ENCODE results near the gene ANKRD29.

The ANKRD29 gene

DNA sequence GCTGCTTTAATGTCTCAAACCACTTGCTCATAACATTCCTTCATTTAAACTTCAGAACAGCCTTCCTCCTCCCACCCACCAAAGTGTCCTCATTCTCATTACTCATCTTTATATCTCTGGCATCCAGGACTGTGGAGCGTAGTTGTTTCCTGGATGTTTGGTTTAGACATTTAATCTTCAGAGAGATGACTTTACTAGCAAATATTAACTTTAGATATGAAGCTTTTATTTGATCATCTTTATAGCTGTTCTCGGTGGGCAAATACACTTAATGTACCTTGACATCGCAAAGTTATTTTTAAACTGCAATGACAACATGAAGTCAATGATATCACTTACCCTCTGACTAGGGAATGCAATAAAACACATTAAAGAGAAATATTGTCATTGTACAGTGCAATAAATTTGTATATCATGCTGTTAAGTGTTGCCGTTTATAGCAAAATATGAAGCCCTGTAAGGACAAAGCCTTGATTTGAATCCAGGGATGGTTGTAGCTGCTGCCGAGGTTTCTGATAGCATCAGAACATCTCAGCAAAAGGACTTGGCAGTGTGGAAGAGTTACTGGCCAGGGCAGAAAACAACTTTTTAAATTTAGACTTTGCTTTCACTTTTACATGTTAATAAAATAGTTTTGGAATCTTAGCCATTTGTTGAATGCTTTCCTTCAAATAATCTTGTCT, 21.9 kb upstream of the ANKRD29 start:
- DNase-seq (ENCODE audit: low read depth), result no peak

DNA sequence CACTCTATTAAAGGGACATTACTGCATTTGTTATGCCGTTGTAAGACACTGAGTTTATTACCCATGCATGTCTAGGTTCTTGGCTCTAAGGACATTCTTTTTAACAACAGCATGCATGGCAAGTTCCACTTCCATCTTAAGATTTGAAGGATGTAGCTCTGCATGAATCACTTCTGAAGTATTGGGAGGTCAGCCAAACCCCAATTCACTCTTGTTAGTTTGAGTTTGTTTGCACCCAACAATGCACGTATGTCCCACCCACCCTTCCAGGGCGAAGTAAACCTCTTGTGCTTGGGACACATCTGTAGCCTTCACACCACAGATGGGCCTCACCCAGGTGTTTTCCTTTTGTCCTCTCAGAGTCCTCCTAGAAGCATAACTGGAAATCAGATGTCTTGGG, 21.0 kb upstream of the ANKRD29 start:
- DNase-seq (ENCODE audit: low read depth), result no peak

DNA sequence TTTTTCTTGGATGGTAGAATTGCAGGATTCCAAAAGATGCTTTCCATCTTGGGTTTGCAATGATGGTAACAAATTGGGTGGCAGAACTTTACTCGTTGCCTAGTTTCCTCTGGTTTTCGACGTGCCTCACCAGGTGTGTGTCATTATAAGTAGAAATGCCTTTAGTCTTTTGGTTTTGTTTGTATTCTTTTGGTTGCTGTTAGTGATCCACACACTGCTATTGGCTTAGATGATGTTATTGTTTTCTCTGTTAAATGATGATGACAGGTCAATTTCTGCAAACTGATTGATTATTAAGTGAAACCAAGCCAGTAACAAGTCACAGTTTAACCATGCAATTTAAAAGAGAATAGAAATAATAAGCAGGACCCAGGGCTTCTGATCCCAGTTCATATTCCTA, 20.4 kb upstream of the ANKRD29 start:
- DNase-seq (ENCODE audit: low read depth), result no peak

DNA sequence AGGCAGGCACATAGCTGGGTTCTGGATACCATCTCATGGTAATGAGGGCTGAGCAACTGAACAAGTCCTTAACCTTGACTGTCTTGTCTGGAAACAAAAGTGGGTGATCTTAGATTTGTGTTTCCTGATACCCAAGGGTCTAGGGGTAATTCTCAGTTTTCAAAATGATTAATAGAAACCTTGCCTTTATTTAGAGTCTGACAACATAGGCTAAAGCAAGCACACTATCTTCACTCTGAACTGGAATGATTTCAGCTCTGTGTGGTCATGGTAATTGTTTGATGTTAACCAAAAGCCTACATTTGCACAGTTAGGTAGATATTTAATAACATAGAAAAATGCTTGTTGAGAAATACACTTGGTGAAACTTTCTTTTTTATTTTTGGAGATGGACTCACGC, 19.8 kb upstream of the ANKRD29 start:
- DNase-seq (ENCODE audit: low read depth), result no peak

DNA sequence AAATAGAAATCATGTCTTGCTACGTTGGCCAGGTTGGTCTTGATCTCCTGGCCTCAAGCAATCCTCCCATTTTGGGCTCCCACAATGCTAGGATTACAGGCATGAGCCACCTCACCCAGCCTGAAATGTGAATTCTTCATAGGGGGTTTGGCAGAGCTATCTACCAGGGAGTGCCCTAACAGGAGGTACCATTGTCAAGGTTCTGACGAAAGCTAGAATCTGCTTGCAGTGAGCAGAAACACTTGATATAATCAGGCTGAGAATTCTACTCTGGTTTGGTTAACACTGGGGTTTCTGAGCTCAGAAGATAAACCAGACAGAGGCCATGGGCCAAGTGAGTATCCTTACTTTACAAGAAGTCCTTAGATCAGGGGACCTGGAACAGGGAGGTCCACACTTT, 19.3 kb upstream of the ANKRD29 start:
- DNase-seq (ENCODE audit: low read depth), result no peak

DNA sequence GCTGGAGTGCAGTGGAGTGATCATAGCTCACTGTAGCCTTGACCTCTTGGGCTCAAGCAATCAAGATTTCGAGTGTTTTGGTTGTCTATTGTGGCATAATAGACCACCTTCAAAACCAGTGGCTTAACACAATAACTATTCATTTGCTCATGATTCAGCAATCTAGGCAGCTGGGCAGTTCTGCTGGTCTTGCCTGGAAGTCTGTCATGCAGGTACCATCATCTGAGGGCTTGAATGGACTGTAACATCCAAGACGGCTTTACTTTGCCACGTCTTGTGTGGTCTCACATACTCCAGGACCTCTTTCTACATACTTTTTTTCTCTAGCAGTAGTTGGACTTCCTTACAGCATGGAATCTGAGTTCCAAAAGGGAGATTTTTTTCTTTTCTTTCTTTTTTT, 13.2 kb upstream of the ANKRD29 start:
- no peak for DNase-seq (ENCODE audit: low read depth)

DNA sequence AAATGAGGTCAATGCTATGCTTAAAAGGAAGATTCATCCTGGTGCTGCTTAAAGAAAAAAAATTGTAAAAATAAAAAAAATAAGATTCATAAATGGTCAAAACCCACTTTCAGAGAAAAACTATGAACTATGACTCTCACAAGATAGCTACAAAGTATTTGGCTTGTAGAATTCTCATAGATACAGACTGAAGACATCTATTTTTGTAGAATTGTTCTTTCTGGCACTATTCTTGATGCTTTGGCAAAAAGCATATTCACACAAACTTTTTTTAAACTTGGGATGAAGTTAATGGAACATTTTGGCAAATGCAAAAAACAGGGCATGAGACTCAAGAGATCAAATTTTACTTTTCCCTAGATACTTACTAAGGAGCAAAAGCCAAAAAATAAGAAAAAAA, 12.5 kb upstream of the ANKRD29 start:
- no peak for DNase-seq (ENCODE audit: low read depth)

DNA sequence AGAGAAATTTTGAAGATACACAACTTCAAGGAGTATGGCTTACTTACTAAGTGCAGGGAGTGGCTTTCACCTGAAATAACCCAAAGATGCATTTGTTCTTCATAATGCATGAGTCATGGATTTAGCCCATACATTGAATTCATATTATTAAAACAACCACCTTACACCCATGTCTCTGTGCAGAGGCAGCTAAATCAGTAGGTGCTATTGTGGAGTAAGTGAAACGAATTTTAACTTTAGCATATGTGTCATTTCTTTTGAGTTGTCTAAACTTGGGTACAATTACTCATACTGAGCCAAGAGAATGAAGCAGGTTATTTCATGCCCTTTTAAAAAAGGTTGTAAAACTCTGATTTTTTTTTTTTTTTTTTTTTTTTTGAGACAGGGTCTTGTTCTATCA, 11.0 kb upstream of the ANKRD29 start:
- no peak for DNase-seq (ENCODE audit: low read depth)

DNA sequence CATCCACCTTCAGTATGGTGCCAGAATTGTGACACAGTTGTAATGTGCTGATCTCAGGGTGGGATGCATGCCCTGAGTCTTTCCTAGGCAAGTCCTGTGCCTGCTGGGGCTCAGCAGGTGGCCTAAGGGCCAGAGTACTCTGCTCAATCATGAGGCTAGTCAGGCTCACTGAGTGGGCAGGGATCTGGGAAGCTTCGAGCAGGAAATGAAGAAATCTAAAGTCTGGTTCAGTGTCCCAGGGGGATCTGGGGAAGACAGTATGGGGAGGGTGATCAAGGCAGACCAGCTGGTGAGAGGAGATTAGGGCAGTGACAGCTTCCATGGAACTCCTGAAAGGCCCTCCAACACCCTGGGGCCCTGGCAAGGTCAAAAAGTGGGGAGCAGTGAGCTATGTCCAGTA, 8.9 kb upstream of the ANKRD29 start:
- DNase-seq (ENCODE audit: low read depth), result no peak

DNA sequence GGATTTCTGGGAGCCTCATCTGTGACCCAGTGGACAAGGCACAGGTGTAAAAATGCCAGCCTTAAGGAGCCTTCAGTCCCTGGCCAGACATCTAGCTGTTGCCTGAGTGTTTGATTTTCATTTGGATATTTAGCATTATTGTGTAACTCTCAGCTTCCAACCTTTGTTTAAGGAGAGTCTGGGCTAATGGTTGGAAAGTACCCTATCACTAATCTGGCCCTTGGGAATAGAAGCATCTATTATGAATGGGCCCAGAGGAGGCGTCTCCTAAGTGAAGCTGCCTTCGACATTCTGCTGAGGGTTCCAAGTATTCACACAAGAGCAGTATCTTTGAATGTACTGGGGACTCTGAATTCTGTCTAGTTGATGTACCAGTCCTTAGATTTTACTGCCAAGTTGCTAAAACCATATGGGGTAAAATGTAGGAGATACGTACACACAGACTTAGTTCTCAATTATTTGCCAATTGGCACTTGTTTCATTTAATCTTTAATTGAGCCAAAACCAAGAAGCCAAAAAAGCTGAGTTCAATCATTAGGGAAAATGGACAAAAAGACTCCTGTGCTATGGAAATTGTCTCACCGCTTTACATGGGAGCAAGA, 7.2 kb upstream of the ANKRD29 start:
- DNase-seq (ENCODE audit: low read depth), result no peak

DNA sequence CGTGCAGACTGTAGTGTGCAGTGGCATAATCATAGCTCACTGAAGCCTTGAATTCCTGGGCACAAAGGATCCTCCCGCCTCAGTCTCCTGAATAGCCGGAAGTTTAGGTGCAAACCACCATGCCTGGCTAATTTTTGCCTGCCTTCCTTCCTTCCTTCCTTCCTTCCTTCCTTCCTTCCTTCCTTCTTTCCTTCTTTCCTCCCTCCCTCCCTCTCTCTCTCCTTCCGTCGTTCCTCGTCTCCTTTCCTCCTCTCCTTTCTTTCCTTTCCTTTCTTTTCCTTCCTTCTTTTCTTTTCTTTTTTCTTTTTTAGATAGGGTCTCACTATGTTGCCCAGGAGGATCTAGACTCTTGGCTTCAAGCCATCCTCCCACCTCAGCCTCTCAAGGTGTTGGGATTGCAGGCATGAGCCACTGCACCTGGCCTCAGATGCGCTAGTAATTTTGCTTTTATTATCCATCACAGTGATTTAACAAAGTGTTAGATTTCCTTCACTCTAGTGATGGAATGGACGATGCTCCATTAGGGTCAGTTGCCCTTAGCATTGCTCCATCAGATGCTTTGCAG, 6.6 kb upstream of the ANKRD29 start:
- no peak for DNase-seq (ENCODE audit: low read depth)

DNA sequence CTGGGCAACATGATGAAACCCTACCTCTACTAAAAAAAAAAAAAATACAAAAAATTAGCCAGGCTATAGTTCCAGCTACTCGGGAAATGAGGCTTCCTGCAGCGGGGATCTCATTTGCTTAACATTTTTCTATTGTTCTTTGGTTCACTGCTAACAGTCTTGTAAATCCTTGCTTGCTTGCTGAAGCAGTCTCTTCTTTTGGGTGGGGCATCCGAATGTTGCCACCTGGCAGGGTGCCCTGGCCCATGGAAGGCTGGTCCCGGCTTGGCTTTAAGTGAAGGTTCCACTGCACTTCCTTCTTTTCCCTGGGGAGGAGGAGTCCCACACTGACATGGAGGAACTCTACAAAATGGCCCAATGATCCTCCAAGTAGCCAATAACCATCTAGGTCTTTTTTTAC, 6.0 kb upstream of the ANKRD29 start:
- no peak for DNase-seq (ENCODE audit: low read depth)

DNA sequence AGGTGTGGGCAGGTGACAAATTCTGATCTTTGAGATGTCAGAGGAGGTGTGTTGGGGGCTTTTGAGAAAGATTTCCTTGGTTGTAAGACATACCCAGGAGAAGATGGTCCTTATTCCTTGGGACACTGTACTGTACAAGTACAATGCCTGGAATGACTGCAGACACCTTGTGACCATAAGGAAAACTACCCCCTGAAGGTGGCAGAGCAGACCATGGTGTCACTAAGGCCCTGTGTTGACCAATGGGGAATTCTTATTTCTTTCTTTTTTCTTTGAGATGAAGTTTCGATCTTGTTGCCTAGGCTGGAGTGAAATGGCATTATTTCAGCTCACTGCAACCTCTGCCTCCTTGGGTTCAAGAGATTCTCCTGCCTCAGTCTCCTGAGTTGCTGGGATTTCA, 4.4 kb upstream of the ANKRD29 start:
- no peak for DNase-seq (ENCODE audit: low read depth)

DNA sequence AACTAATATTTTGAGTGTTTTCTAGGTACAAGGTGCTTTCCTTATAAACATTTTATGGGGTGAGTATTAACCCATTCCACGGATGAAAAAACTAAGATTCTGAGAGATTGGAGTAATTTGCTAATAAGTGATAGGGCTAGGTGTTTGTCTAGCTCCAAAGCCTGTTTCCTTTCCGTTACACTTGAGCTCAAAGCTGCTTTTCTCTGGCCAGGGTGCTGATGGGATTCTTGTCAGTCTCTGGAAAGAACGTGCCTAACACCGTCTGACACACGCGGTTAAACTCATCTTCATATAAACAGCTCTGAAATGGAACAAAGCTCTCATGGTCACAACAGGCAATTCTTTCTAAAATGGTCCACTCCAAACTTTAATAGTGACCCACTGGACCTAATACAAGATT, 2.0 kb upstream of the ANKRD29 start:
- no peak for DNase-seq (ENCODE audit: low read depth)

DNA sequence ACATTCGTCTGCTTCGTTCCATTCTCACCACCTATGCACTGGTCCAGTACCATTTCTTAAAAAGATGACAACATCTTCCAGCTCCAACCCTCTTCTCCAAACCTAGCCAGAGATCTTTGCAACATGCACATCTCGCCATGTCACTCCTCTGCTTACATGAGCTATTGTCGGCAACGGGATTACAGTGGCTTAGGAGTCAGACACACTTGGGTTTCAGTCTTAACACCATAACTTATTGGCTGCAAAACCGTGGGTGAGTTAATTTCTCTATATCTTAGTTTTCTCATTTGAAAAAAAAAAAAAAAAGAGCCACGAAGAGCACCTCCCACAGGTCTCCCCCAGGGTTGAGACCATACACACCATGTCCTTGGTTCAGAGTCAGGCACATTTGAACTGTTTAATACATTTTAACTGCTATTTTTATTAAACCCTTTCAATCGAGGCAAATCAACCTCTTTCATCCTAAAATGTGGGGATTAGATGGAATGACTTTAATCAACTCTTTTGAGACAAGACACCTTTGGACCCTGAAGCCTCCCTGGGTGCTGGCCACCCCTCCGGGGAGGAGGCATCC, 889 bp downstream of the ANKRD29 start:
- DNase-seq (ENCODE audit: low read depth), result no peak

DNA sequence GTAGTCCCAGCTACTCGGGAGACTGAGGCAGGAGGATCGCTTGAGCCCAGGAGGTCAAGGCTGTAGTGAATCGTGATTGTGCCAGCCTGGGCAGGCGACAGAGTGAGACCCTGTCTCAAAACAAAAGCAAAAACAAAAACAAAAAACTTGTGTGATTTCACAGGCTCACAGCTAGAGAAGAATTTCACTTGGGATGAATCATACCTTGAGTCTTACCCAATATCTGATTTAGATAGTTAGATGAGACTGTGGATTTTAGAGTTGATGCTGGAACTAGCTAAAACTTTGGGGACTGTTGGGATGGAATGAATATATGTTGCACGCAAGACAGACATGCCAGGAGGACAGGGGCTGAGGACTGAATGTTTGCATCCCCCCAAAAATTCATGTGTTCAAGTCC, 4.4 kb downstream of the ANKRD29 start:
- DNase-seq (ENCODE audit: low read depth), result no peak

DNA sequence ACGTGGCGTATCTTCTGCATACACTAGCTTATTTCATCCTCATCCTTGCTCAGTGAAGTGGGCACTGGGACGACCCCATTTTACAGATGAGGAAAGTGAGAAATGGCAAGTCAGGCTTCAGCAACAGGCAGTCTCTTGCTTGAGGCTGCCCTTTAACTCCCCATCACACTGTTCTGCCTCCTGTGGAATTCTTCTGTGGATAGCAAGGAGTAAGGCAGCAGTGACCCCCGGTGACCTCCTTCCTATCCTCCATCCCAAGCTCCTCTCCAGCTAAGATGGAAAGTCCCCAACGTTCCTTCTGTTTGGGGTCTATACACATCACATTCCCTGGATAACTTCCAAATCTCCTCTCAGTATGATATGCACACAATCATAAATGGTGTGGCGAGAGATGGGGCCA, 10.5 kb downstream of the ANKRD29 start:
- DNase-seq (ENCODE audit: low read depth), result no peak

DNA sequence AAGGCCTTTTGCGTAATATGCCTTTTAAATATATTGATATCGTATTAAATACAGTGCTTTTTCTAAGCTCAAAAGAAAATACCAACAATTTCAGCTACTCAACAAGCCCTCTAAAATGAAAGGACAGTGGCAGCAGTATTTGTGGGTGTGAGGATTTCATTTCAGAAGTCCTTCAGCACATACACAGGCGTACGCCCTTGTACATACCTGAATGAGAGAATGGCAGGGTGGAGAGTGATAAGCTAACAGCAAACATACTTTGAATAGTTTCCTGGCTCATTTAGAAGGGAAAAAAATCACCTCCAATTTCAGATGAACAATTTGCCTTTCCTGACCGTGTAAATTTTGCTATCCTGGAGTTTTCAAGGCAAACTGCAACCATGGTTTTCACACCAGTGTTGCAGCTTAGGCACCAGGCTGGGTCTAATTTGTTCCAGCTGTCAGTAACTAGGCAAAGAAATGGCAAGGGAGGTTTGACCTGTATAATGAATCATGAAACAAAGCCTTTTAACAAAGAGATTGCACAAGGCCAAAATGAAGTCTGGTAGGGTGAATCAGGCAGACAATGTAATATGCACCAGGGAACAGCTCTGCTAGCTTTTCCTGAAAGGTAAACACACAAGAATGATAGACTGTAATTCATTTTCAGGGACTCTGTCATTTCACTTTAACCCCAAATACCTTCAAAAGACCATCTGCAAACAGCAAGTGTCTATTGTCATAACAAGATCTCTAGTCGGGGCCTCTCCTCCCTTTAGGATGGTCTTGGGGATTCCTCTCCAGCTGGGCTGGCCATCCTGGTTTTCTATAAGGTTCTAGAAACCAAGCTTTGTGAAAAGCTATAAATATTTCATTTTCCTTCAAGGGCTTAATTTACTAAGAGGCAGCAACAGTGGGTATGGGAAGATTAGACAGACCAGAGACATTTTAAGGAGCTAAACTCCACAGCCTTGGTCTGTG, 11.5 kb downstream of the ANKRD29 start:
- no peak for DNase-seq (ENCODE audit: low read depth)

DNA sequence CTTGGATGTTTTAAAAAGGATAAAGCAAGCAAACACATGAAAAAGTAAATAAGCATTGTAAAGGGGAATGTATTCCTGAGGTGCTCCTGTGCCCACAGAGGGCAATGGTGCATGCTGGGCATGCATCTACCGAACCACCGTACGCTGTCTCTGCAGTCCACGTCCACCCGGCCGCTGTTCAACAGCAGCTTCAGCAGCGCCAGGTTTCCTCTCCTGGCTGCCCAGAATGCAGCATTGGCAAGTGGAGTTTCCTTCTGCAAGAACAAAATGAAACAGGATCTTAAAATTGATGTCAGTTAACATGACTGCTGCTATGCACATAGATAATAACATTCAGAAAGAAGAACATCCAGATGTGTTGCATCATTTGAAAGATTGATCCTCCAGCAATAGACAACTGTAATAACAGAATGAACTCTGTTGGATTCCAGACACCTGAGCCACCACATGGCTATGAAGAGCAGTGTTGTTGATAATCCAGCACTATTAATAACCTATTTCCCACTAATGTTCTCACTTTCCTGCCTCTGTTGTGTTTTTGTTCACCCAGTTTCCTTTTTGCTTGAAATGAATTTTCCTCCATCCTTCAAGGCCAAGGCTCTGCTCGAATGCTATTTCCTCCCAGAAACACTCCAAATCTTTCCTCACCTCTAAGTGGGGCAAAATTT, 13.6 kb downstream of the ANKRD29 start:
- DNase-seq (ENCODE audit: low read depth), result no peak

DNA sequence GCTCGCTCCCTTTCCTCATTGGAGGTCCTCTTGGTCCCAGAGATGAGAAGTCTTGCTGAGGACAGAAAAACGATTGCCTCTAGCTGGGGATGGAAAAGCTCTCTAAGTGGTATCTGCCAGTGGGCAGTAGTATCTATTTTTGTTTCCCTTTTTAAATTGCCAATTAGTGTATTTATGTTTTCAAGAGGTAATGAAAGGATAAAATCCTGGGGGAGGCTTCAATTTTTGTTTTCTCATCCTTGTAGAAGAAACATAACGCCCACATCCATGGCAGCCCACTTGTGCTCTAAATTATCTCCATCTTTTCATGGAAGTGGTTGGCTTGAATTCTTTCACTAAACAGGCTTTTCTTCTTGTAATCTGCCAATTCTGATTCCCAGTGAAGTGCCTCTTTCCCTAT, 14.3 kb downstream of the ANKRD29 start:
- DNase-seq (ENCODE audit: low read depth), result no peak

DNA sequence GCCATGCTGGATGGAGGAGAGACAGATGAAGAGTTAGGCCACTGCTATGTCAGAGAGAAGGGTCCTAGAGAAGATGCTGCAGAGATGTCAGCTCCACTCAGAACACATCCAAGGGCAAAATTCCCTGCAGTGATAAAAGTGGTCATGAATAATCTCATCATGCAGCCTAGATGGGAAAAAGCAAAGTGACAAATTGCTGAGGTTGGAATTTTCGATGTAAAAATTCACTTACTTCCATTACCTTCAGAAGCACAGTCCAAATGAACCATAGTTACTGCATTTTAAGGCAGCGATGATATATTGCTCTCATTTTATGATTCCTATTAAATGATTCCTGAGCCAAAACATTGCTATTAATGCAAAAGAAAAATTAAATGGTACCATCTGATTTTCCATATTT, 16.4 kb downstream of the ANKRD29 start:
- no peak for DNase-seq (ENCODE audit: low read depth)

All from stimulated activated CD8-positive, alpha-beta memory T cell treated with anti-CD3 and anti-CD28 coated beads, Interleukin-7, amount 100 ng/mL, for 24 hours (primary cell).